H9 (cell line): Measurements from ENCODE around the gene NOMO2. TPM values are rescaled to one million over a fixed set of nuclear protein-coding genes. Genes with fewer than 3 reads are reported as not detected.
"Not testable (repeated sequence)": the region's sequence is repeated elsewhere in the genome, so short reads cannot be mapped to it uniquely, and the experiment has no call there.

ENCODE experiments used
- DNase-seq: peaks from one replicate; pipeline ENCODE4 v3.0.0-alpha.2; 2017
- H2AFZ ChIP-seq: one replicate; pipeline ENCODE4 v1.6.1; 2013; ENCODE audit warnings: mild to moderate bottlenecking, low read length, control low read depth, moderate library complexity
- H2AK5ac ChIP-seq: 2 replicates; pipeline ENCODE4 v1.6.1; 2013; ENCODE audit warnings: low read length, control low read depth, mixed read lengths; ENCODE audit not compliant: insufficient read length
- H2BK120ac ChIP-seq: one replicate; pipeline ENCODE4 v1.6.1; 2013; ENCODE audit warnings: low read depth, mild to moderate bottlenecking, low read length, control low read depth, inconsistent platforms; ENCODE audit not compliant: poor library complexity, severe bottlenecking
- H2BK12ac ChIP-seq: 2 replicates; pipeline ENCODE4 v1.6.1; 2013; ENCODE audit warnings: low read length, control low read depth, mixed read lengths, low read depth; ENCODE audit not compliant: insufficient read length
- H2BK15ac ChIP-seq: 2 replicates; pipeline ENCODE4 v1.6.1; 2013; ENCODE audit warnings: low read depth, low read length, control low read depth
- H2BK20ac ChIP-seq: one replicate; pipeline ENCODE4 v1.6.1; 2013; ENCODE audit warnings: low read depth, mild to moderate bottlenecking, low read length, control low read depth, inconsistent platforms; ENCODE audit not compliant: poor library complexity, severe bottlenecking
- H2BK5ac ChIP-seq: 2 replicates; pipeline ENCODE4 v1.6.1; 2013; ENCODE audit warnings: low read length, control low read depth, mixed read lengths; ENCODE audit not compliant: insufficient read length
- H3K14ac ChIP-seq: 2 replicates; pipeline ENCODE4 v1.6.1; 2013; ENCODE audit warnings: low read length, control low read depth; ENCODE audit not compliant: insufficient read depth
- H3K18ac ChIP-seq: 2 replicates; pipeline ENCODE4 v1.6.1; 2013; ENCODE audit warnings: low read depth, mild to moderate bottlenecking, mixed read lengths, low read length, control low read depth; ENCODE audit not compliant: insufficient read length
- H3K23ac ChIP-seq: 2 replicates; pipeline ENCODE4 v1.6.1; 2013; ENCODE audit warnings: low read length, control low read depth, mixed read lengths, low read depth; ENCODE audit not compliant: insufficient read length
- H3K23me2 ChIP-seq: 2 replicates; pipeline ENCODE4 v1.6.1; 2013; ENCODE audit warnings: low read depth, mild to moderate bottlenecking, mixed read lengths, low read length, control low read depth; ENCODE audit not compliant: insufficient read length, poor library complexity, severe bottlenecking
- H3K27ac ChIP-seq: 2 replicates; pipeline ENCODE4 v1.5.1; 2013; ENCODE audit warnings: low read length, control low read depth, mixed read lengths, low read depth; ENCODE audit not compliant: insufficient read length
- H3K27me3 ChIP-seq: 2 replicates; pipeline ENCODE4 v1.6.1; 2013; ENCODE audit warnings: low read length, control low read depth, inconsistent platforms; ENCODE audit not compliant: insufficient read depth
- H3K4ac ChIP-seq: 2 replicates; pipeline ENCODE4 v1.6.1; 2013; ENCODE audit warnings: low read depth, mild to moderate bottlenecking, control low read depth, inconsistent platforms, low read length, moderate library complexity
- H3K4me1 ChIP-seq: 2 replicates; pipeline ENCODE4 v1.6.1; 2013; ENCODE audit warnings: low read length, control low read depth, inconsistent platforms; ENCODE audit not compliant: insufficient read depth
- H3K4me2 ChIP-seq: 2 replicates; pipeline ENCODE4 v1.6.1; 2013; ENCODE audit warnings: low read length, control low read depth, mixed read lengths; ENCODE audit not compliant: insufficient read length, insufficient read depth
- H3K56ac ChIP-seq: 2 replicates; pipeline ENCODE4 v1.6.1; 2013; ENCODE audit warnings: low read depth, mild to moderate bottlenecking, mixed read lengths, low read length, control low read depth; ENCODE audit not compliant: insufficient read length
- H3K79me1 ChIP-seq: 2 replicates; pipeline ENCODE4 v1.6.1; 2013; ENCODE audit warnings: low read depth, mild to moderate bottlenecking, moderate library complexity, low read length, control low read depth, inconsistent platforms; ENCODE audit not compliant: insufficient read depth, poor library complexity, severe bottlenecking
- H3K79me2 ChIP-seq: 2 replicates; pipeline ENCODE4 v1.6.1; 2013; ENCODE audit warnings: low read length, control low read depth, inconsistent platforms; ENCODE audit not compliant: insufficient read depth
- H3K9ac ChIP-seq: 2 replicates; pipeline ENCODE4 v1.6.1; 2013; ENCODE audit warnings: low read length, control low read depth, mixed read lengths; ENCODE audit not compliant: insufficient read length; ENCODE audit errors: extremely low read depth
- H3K9me3 ChIP-seq: one replicate; pipeline ENCODE4 v1.6.1; 2013; ENCODE audit warnings: low read depth, low read length, inconsistent platforms; ENCODE audit not compliant: control insufficient read depth
- H3T11ph ChIP-seq: one replicate; pipeline ENCODE4 v1.6.1; 2013; ENCODE audit warnings: mild to moderate bottlenecking, low read length, control low read depth, inconsistent platforms
- H4K20me1 ChIP-seq: one replicate; pipeline ENCODE4 v1.6.1; 2013; ENCODE audit not compliant: control insufficient read depth, insufficient read length, insufficient read depth
- H4K5ac ChIP-seq: 2 replicates; pipeline ENCODE4 v1.6.1; 2013; ENCODE audit warnings: low read depth, mild to moderate bottlenecking, mixed read lengths, low read length, control low read depth; ENCODE audit not compliant: insufficient read length
- H4K8ac ChIP-seq: replicated peaks from 2 replicates; pipeline ENCODE4 v1.6.1; 2013; ENCODE audit warnings: low read length, control low read depth, mixed read lengths, low read depth; ENCODE audit not compliant: insufficient read length
- H4K91ac ChIP-seq: 2 replicates; pipeline ENCODE4 v1.6.1; 2013; ENCODE audit warnings: low read depth, mild to moderate bottlenecking, moderate library complexity, mixed read lengths, low read length, control low read depth; ENCODE audit not compliant: insufficient read length
- H3K27ac Mint-ChIP-seq, 3 experiments: 2 replicates in 2 of 3; 3 replicates in 1 of 3; pipeline ENCODE4 v1.8.0; 2020 to 2021; ENCODE audit warnings: mixed read lengths in 3 of 3, mild to moderate bottlenecking in 1 of 3, moderate library complexity in 1 of 3
- H3K27me3 Mint-ChIP-seq: 2 replicates; pipeline ENCODE4 v1.8.0; 2021; ENCODE audit warnings: low read depth, mild to moderate bottlenecking, moderate library complexity, mixed read lengths
- H3K36me3 Mint-ChIP-seq, 3 experiments: 2 replicates in 2 of 3; 3 replicates in 1 of 3; pipeline ENCODE4 v1.8.0; 2020 to 2021; ENCODE audit warnings: low read depth in 3 of 3, mixed read lengths in 3 of 3; ENCODE audit not compliant: insufficient read depth in 1 of 3
- H3K4me1 Mint-ChIP-seq, 2 experiments: 2 replicates each; pipeline ENCODE4 v1.8.0; 2020; ENCODE audit warnings: mixed read lengths in 2 of 2
- H3K4me3 Mint-ChIP-seq, 2 experiments: 2 replicates in 1 of 2; 3 replicates in 1 of 2; pipeline ENCODE4 v1.8.0; 2020 to 2021; ENCODE audit warnings: mild to moderate bottlenecking in 2 of 2, mixed read lengths in 2 of 2, moderate library complexity in 1 of 2
- H3K9me3 Mint-ChIP-seq, 2 experiments: 2 replicates in 1 of 2; 3 replicates in 1 of 2; pipeline ENCODE4 v1.8.0; 2020; ENCODE audit warnings: mild to moderate bottlenecking in 2 of 2, mixed read lengths in 2 of 2, moderate library complexity in 1 of 2
- WGBS: extraction: QIAGEN DNeasy Blood & Tissue Kit; methylation state at CpG from one replicate; pipeline ENCODE4 v1.1.7; 2013; ENCODE audit warnings: missing lambda C conversion rate, low lambda C conversion rate, mixed read lengths; ENCODE audit not compliant: insufficient read length; ENCODE audit errors: extremely low coverage; 5-methylcytosine and 5-hydroxymethylcytosine counted together
- total RNA-seq: library from RNA; stranded (reverse); gene quantifications from 2 replicates; pipeline ENCODE4 v1.2.1, GENCODE V29; 2021

Gene NOMO2
- total RNA-seq, 1 experiment from 2014 or later: 100 TPM

DNA sequence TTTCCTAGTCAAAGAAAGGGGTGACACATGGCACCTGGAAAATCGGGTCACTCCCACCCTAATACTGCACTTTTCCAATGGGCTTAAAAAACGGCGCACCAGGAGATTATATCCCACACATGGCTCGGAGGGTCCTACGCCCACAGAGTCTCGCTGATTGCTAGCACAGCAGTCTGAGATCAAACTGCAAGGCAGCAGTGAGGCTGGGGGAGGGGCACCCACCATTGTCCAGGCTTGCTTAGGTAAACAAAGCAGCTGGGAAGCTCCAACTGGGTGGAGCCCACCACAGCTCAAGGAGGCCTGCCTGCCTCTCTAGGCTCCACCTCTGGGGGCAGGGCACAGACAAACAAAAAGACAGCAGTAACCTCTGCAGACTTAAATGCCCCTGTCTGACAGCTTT is 46.4 kb upstream of the NOMO2 start:
- not testable (repeated sequence) for H3K14ac ChIP-seq, H3K4me2 ChIP-seq, H3K79me1 ChIP-seq, H4K20me1 ChIP-seq, H3K27me3 Mint-ChIP-seq, H3K18ac ChIP-seq, H3K4me1 Mint-ChIP-seq, H4K8ac ChIP-seq, H3K79me2 ChIP-seq, H2AFZ ChIP-seq, H3K27me3 ChIP-seq, H3K27ac Mint-ChIP-seq, H2BK15ac ChIP-seq, H2AK5ac ChIP-seq, H4K91ac ChIP-seq, H2BK12ac ChIP-seq, H3K4me1 ChIP-seq, H3K27ac ChIP-seq, H3K4me3 Mint-ChIP-seq, H3K56ac ChIP-seq, H3K23me2 ChIP-seq, H3T11ph ChIP-seq, H2BK120ac ChIP-seq, H4K5ac ChIP-seq, H3K36me3 Mint-ChIP-seq, H2BK20ac ChIP-seq, H3K23ac ChIP-seq, H3K9me3 ChIP-seq, H3K9ac ChIP-seq, DNase-seq, H2BK5ac ChIP-seq, H3K4ac ChIP-seq
- peaks cover 15 to 21% of the 10 kb centered on the region in 2 experiments for H3K9me3 Mint-ChIP-seq
- WGBS: no CpG with 5 or more reads among the region's 6 CpGs

DNA sequence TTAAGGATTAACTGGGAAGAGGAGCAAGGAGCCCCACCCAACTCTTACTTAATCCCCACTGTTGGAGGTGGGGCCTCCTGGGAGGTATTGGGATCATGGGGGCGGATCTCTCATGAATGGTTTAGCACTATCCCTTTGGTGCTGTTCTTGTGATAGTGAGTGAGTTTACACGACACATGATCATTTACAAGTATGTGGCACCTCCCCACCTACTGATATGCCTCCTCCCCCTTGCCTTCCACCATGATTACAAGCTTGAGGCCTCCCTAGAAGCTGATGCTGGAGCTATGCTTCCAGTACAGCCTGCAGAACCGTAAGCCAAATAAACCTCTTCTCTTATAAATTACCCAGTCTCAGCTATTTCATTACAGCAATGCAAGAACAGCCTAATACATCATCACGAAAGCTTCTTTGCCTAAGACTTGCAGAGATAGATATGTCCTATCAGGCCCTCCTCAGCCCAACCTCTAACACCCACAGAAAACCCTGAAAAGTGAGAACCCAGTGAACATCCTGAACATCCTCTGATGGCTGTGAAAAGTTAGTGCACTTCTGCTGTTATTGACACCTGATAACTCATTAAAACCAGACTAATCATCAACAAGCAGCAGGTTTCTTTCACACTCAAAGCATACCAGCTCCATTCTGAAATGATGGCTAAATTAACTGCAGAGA is 41.8 kb upstream of the NOMO2 start:
- not testable (repeated sequence) for H4K5ac ChIP-seq, H4K8ac ChIP-seq, H2AFZ ChIP-seq, H3K9ac ChIP-seq, H2BK5ac ChIP-seq, H2BK12ac ChIP-seq, H3K4me2 ChIP-seq, H3K27me3 ChIP-seq, H3K4me1 ChIP-seq, H3K79me2 ChIP-seq, H3K36me3 Mint-ChIP-seq, H3K4me3 Mint-ChIP-seq, H4K91ac ChIP-seq, H3K4ac ChIP-seq, H3T11ph ChIP-seq, H3K23ac ChIP-seq, H4K20me1 ChIP-seq, H3K9me3 ChIP-seq, H2AK5ac ChIP-seq, H3K56ac ChIP-seq, H3K4me1 Mint-ChIP-seq, H3K27ac ChIP-seq, H3K18ac ChIP-seq, H3K23me2 ChIP-seq, H2BK120ac ChIP-seq, H2BK15ac ChIP-seq, DNase-seq, H2BK20ac ChIP-seq, H3K79me1 ChIP-seq, H3K27me3 Mint-ChIP-seq, H3K27ac Mint-ChIP-seq, H3K14ac ChIP-seq
- WGBS: no CpG with 5 or more reads among the region's 4 CpGs
- H3K9me3 Mint-ChIP-seq: peaks cover 10 to 14% of the 10 kb centered on the region in 2 experiments
